OCI-LY7 (cell line): ENCODE data around the gene SRSF2.

ENCODE experiments used
- CTCF ChIP-seq: fragments of 200-600 bp; sonication (generic); conservative IDR thresholded peaks from 2 replicates; pipeline ENCODE4 v1.5.1; 2014; ENCODE audit warnings: mild to moderate bottlenecking, antibody characterized with exemption, low read length, moderate library complexity, mixed read lengths
- EZH2phosphoT487 ChIP-seq: fragments of 200-600 bp; sonication (generic); IDR thresholded peaks from 2 replicates; pipeline ENCODE4 v1.6.1; 2018; ENCODE audit warnings: low read depth, borderline replicate concordance, mild to moderate bottlenecking, mixed run types, antibody characterized with exemption, low read length, moderate library complexity, mixed read lengths

GRCh38 chr17:76710863-76711611 lies 26.1 kb downstream of the SRSF2 start, which contains the start of gene MXRA7:
- TF ChIP-seq CTCF (no peak), EZH2phosphoT487 (no peak)
